Skeletal muscle tissue (tissue), 4 donors: ENCODE results near the gene SRP14. TPM values are rescaled to one million over a fixed set of nuclear protein-coding genes. Genes with fewer than 3 reads are reported as not detected.
A peak's percentile ranks its signal among the peaks of the same experiment; 100 is the strongest.
"Not testable (repeated sequence)": the region's sequence is repeated elsewhere in the genome, so short reads cannot be mapped to it uniquely, and the experiment has no call there.

Source experiments
- H3K27ac ChIP-seq: one replicate; pipeline ENCODE4 v1.7.0; 2013; ENCODE audit warnings: mild to moderate bottlenecking, low read depth, low read length, inconsistent platforms
- H3K27me3 ChIP-seq, 3 donors: one replicate each; pipeline ENCODE4 v1.7.0; 2013; ENCODE audit warnings: low read length in 3 of 3; ENCODE audit not compliant: control insufficient read depth in 3 of 3, insufficient read depth in 3 of 3
- H3K36me3 ChIP-seq, 3 donors: one replicate each; pipeline ENCODE4 v1.7.0; 2013; ENCODE audit warnings: low read length in 3 of 3; ENCODE audit not compliant: control insufficient read depth in 3 of 3, insufficient read depth in 3 of 3
- H3K4me1 ChIP-seq, 3 donors: one replicate each; pipeline ENCODE4 v1.7.0; 2013; ENCODE audit warnings: low read length in 3 of 3, mild to moderate bottlenecking in 3 of 3; ENCODE audit not compliant: control insufficient read depth in 3 of 3, insufficient read depth in 3 of 3
- H3K4me3 ChIP-seq, 3 donors: one replicate each; pipeline ENCODE4 v1.7.0; 2013; ENCODE audit warnings: low read length in 3 of 3
- H3K9ac ChIP-seq, 3 donors: one replicate each; pipeline ENCODE4 v1.7.0; 2013; ENCODE audit warnings: low read length in 3 of 3, mild to moderate bottlenecking in 3 of 3, moderate library complexity in 2 of 3, low read depth in 1 of 3
- H3K9me3 ChIP-seq, 3 donors: one replicate each; pipeline ENCODE4 v1.7.0; 2013; ENCODE audit warnings: low read length in 3 of 3; ENCODE audit not compliant: control insufficient read depth in 3 of 3
- total RNA-seq: library from RNA; depleted of rRNA; stranded (reverse); fragments of >200 nt; gene quantifications from one replicate; pipeline ENCODE4 v1.2.3, GENCODE V29; 2014
- donor health status: Osteomylitis.

SRP14 gene
- total RNA-seq, 1 donor from 2014 or later = 72.5 TPM

DNA sequence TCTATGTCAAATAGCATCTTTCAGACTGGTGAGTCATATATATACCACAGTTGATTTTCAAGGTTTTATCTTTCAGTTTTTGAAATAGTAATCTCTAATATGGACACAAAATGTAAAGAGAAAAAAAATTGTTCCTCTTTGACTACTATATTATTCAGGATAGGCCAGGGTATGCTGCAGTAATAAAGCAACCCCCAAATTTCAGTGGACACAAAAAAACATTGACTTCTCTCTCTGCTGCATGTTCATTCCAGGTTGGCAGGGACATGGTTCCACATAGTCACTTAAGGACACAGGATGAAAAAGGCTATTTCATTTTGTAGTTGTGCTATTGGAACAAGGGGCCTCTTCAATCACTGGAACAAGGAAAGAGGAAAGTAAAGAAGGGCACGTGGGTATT is 41.1 kb upstream of the SRP14 start:
- no peak overlapping the region for H3K4me3 ChIP-seq
- H3K36me3 ChIP-seq = no peaks in the 10 kb centered on the region
- H3K9ac ChIP-seq = no peak overlapping the region
- no peaks in the 10 kb centered on the region for H3K27me3 ChIP-seq
- peak overlapping the region; percentile 77 for H3K27ac ChIP-seq
- H3K4me1 ChIP-seq = peaks cover 18 to 24% (median 21%) of the 10 kb centered on the region in 3 donors
- no peaks in the 10 kb centered on the region for H3K9me3 ChIP-seq

DNA sequence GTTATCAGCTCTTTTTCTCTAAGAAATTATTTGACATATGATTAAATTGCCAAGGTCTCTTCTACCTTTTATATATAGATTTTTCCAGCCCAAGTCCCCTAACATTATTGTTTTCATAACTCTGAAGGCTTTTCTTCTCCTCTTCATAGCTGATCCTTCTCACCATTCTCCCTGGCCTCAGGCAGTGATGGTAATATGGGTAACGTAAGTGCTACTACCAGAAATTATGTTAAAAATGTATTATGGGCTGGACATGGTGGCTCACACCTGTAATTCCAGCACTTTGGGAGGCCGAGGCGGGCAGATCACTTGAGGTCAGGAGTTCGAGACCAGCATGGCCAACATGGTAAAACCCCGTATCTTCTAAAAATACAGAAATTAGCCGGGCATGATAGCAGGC is 40.5 kb upstream of the SRP14 start:
- Histone ChIP-seq H3K4me3 (no peak overlapping the region), H3K9ac (no peak overlapping the region), H3K27me3 (no peaks in the 10 kb centered on the region), H3K36me3 (no peaks in the 10 kb centered on the region), H3K4me1 (peaks cover 18 to 24% (median 21%) of the 10 kb centered on the region in 3 donors), H3K9me3 (no peaks in the 10 kb centered on the region), H3K27ac (no peak overlapping the region)

DNA sequence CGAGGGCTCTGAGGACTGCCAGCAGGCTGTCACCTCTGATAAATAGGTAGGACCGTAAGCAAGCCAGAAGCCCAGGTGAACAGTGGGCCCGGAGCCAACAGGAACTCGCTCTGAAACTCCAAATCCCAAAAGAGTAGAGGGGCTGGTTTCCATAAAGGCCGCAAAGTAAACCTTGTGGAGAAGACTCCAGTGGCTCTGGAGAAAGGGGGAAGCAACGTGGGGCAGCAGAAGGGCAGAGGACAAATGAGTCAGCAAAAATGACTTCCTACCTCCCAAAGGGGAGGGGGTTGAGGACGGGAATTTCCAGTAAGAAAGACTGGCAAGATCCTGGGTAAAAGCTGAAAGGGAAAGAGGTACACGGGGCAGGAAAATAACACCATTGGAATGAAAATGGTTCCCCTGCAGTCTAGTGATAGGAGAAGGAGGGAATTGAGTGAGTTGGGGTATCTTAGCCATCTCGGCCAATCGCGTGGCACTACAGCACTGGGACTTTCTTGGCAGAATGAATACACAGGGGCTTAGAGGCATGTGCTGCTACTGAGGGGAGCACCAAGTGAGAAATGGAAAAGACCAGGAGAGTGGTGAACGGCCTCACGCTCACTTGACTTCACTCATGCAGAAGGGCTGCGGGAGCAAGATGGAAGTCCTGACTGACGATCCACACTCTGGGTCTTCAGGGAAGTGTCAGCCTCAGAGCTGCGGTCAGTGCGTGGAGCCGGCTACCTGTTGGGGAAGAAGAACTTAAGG is 36.5 kb upstream of the SRP14 start:
- no peak overlapping the region for H3K27ac ChIP-seq
- H3K9me3 ChIP-seq = no peaks in the 10 kb centered on the region
- H3K36me3 ChIP-seq = no peaks in the 10 kb centered on the region
- peaks cover 3 to 8% (median 6%) of the 10 kb centered on the region in 3 donors for H3K4me1 ChIP-seq
- no peak overlapping the region for H3K9ac ChIP-seq
- no peaks in the 10 kb centered on the region for H3K27me3 ChIP-seq
- no peak overlapping the region for H3K4me3 ChIP-seq

DNA sequence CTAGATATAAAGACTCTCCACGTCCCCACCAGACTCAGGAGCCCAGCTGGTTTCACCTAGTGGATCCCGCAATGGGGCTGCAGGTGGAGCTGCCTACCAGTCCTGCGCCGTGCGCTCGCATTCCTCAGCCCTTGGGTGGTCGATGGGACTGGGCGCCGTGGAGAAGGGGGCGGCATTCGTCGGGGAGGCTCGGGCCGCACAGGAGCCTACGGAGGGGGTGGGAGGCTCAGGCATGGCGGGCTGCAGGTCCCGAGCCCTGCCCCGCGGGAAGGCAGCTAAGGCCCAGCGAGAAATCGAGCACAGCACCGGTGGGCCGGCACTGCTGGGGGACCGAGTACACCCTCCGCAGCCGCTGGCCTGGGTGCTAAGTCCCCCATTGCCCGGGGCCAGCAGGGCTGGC is 35.7 kb upstream of the SRP14 start:
- not testable (repeated sequence) for H3K4me3 ChIP-seq, H3K9ac ChIP-seq, H3K36me3 ChIP-seq, H3K9me3 ChIP-seq, H3K27me3 ChIP-seq, H3K27ac ChIP-seq
- H3K4me1 ChIP-seq = peaks cover 3 to 13% (median 9%) of the 10 kb centered on the region in 3 donors

- H3K36me3 ChIP-seq, H3K27ac ChIP-seq, H3K9ac ChIP-seq, H3K9me3 ChIP-seq, H3K4me3 ChIP-seq, H3K27me3 ChIP-seq: not testable (repeated sequence)
- peaks cover 9 to 19% (median 14%) of the 10 kb centered on the region in 3 donors for H3K4me1 ChIP-seq
Measured at GRCh38 chr15:40073716-40074490, 34.9 kb upstream of the SRP14 start.

GRCh38 chr15:40072216-40072990 is 33.4 kb upstream of the SRP14 start:
- no peaks in the 10 kb centered on the region for H3K9me3 ChIP-seq
- no peaks in the 10 kb centered on the region for H3K27me3 ChIP-seq
- H3K4me3 ChIP-seq = no peak overlapping the region
- peaks cover 9 to 25% (median 17%) of the 10 kb centered on the region in 3 donors for H3K4me1 ChIP-seq
- no peak overlapping the region for H3K27ac ChIP-seq
- H3K9ac ChIP-seq = peak overlapping the region in 1 of 3 donors; percentile 16
- no peaks in the 10 kb centered on the region for H3K36me3 ChIP-seq

DNA sequence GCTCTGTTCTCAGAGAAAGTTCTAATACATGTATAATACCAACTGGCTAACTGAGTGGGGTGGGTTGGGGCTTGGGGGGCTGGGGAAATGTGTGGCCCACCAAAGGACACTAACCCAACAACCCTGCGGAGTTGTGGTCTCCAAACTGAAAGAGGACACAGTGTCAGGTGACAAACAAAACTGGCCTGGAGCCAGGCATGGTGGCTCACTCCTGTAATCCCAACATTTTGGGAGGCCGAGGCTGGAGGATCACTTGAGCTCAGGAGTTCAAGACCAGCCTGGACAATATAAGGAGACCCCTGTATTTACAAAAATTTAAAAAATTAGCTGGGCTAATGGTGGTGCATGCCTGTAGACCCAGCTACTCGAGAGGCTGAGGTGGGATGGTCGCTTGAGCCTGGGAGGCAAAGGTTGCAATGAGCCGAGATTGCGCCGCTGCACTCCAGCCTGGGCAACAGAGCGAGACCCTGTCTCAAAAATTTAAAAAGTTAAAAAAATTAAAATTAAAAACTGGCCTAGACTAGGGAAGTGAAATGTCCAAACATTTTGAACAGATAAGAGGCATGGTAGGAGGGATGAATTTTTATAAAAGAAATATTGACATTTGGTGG is 31.7 kb upstream of the SRP14 start:
- Histone ChIP-seq H3K27ac (no peak overlapping the region), H3K27me3 (no peaks in the 10 kb centered on the region)

DNA sequence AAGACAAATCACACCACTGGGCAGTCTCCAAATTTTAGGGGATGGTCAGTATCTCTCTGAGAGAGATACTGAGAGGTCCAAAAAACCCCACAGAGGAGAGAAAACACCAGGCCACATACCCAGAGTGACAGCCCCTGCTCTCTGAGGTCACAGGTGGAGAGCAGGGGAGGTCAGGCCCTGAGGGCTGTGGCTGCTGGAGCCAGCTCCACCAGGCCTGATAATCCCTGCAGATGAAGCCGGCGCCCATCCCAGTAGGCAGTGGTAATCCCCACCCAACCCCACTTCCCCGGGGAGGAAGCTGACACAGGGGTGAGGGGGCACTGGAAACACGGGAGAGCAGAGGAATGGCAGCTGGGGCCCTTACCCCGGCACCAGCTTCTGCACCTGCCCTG is 31.2 kb upstream of the SRP14 start:
- Histone ChIP-seq H3K36me3 (peaks cover 0 to 1% (median 0%) of the 10 kb centered on the region in 3 donors), H3K27me3 (no peaks in the 10 kb centered on the region), H3K27ac (peak overlapping the region; percentile 89), H3K4me1 (peaks cover 9 to 25% (median 19%) of the 10 kb centered on the region in 3 donors), H3K9me3 (no peaks in the 10 kb centered on the region), H3K9ac (peak overlapping the region in 2 of 3 donors; percentile 40 to 77), H3K4me3 (no peak overlapping the region)

More for the DNA sequence above, 31.7 kb upstream of the SRP14 start:
- Histone ChIP-seq H3K9me3 (no peaks in the 10 kb centered on the region), H3K9ac (no peak overlapping the region), H3K36me3 (no peaks in the 10 kb centered on the region), H3K4me3 (no peak overlapping the region), H3K4me1 (peaks cover 9 to 25% (median 17%) of the 10 kb centered on the region in 3 donors)

GRCh38 chr15:40069178-40070165 is 30.5 kb upstream of the SRP14 start:
- H3K27me3 ChIP-seq = no peaks in the 10 kb centered on the region
- H3K9ac ChIP-seq = peak overlapping the region; percentile 40 to 77 (median 65)
- no peaks in the 10 kb centered on the region for H3K9me3 ChIP-seq
- H3K36me3 ChIP-seq = peaks cover 0 to 2% (median 0%) of the 10 kb centered on the region in 3 donors
- peak overlapping the region in 1 of 3 donors; percentile 29 for H3K4me3 ChIP-seq
- peaks cover 14 to 30% (median 24%) of the 10 kb centered on the region in 3 donors for H3K4me1 ChIP-seq
- H3K27ac ChIP-seq = peak overlapping the region; percentile 89
